Stimulated activated CD8-positive, alpha-beta memory T cell treated with anti-CD3 and anti-CD28 coated beads, Interleukin-4, amount 100 ng/mL, for 48 hours (primary cell): ENCODE data around the gene MRPL20.
"Not testable (repeated sequence)": the region's sequence is repeated elsewhere in the genome, so short reads cannot be mapped to it uniquely, and the experiment has no call there.

Experiments used
- DNase-seq: peaks from one replicate; pipeline ENCODE4 v3.0.0-alpha.2; 2020

The MRPL20 gene

DNA sequence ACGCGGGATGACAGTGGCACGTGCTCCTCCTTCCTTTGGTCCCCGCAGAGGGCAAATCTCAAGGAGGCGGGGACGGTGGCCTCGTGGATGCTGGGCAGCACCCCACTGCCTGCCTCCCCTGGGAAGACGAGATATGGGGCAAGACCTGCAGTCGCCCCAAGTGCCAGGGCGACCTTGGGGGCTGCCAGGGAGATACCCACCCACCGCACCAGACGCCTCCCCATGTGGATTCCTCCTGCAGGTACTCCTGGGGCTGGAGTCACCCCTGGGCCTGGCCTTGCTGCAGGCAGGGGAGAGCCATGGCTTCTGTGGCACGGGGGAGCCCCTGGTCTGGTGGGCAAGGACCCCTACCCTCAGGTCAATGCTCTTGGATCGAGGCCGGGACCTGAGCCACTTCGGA is 26.2 kb downstream of the MRPL20 start:
- DNase-seq: no peak

DNA sequence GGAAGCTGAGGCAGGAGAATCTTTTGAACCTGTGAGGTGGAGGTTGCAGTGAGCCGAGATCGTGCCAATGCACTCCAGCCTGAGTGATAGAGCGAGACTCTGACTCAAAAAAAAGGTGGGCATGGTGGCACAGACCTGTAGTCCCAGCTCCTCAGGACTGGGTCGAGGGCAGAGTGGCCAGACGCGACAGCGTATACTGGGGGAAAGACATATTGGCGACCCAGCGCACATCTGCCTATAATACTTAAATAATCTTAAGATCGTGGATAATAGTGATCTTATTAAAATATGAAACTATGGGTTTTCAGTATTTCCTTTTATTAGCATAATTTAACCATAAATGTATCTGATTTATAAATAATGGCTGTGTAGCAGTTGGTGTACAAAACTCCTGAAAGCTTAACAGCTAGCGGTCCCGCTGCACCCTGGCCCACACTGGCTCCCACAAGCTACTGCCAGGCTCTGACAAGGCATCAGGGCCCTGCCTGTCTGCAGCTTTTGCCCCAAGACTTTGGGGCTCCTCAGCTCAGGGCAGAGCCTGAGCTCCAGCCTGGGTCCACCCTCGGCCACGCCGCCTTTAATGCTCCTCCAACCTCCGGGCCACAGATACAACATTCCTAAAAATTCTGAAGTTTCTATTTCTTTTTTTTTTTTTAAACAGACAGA is 29.4 kb downstream of the MRPL20 start:
- no peak for DNase-seq

DNA sequence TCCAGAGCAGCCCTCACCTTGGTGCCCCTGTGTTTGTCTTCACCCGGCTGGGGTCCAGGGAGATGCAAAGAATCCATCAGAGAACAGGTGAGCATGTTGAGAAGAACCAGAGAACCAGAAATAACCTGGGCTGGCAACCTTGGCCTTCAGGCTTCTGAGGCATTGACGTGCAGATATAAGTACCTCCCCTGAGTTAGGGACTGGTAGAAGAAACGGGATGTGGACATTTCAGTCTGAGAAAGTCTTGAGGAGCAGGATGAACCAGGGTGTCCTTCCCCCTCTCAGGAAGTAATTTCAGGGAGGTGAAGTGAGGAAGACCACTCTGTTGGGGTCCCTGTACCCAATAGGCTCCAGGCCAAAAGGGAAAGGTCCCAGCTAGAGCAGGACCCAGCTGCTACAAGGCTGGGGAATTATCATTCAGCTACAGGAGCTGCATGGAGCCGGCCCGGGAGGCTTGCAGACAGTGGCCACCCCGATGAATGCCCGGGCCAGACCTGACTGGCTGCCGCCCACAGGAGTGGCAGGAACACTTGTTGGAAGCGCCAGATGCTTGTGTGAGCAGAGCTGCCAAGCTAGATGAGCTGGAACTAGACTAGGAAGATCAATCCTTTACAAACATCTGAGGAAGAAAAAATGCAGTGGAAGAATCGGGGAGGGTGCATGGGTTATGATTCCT is 30.4 kb downstream of the MRPL20 start:
- DNase-seq: no peak

DNA sequence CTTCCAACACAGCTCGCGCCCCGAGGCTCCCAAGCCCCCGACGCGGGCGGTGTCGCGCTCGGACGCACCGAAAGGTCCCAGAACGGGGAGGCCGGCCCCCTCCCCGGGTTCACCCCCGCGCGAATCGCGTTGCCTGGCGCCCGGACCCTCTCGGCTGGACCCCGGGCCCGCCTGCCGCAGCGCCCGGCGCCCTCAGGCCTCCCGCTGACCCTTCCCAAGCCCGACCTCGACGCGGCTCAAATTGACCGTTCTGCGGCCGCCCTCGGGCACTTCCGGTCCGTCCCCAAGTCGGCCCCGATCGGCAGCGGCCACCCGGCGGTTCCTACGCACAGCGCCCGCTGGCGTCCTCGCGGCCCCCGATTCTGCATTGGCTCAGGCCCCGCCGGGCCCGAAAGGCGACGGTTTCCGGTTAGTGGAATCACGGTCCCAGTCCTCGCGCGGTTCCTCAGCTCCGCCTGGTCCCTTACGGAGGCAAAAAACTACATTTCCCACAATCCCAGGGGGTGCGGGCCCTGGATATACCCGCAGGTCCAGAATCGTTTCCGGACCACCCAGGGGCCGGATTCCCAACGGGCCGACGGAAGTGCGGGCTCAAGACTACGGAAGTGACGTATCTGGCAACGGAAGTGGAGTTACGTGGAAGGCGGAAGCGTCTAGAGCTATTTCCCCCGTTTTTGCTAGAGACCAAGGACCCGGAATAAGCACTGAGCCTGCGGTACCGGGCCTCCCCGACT is 32.0 kb downstream of the MRPL20 start, which contains the start of gene AURKAIP1:
TSS of gene AURKAIP1 (minus strand) at position 279 of the 734 bp plus-strand sequence. CDS start 451 bp downstream, outside the sequence.
- peak; percentile 96 for DNase-seq

DNA sequence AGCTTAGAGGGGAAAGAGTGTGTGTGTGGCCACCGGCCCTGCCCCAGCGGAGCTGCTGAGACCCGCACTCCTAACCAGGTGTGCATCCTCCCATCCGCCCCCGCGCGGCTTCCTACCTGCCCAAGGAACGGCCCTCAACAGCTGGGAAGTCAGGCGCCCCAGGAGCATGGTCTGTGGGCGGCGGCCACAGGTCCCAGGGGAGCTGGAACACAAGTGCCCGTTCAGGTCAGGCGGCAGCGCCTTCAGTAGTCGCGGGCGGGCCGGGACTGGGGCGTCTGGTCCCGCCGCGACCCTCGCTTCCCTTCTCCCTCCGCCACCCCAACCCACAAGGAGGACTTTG is 32.5 kb downstream of the MRPL20 start:
- DNase-seq: no peak

DNA sequence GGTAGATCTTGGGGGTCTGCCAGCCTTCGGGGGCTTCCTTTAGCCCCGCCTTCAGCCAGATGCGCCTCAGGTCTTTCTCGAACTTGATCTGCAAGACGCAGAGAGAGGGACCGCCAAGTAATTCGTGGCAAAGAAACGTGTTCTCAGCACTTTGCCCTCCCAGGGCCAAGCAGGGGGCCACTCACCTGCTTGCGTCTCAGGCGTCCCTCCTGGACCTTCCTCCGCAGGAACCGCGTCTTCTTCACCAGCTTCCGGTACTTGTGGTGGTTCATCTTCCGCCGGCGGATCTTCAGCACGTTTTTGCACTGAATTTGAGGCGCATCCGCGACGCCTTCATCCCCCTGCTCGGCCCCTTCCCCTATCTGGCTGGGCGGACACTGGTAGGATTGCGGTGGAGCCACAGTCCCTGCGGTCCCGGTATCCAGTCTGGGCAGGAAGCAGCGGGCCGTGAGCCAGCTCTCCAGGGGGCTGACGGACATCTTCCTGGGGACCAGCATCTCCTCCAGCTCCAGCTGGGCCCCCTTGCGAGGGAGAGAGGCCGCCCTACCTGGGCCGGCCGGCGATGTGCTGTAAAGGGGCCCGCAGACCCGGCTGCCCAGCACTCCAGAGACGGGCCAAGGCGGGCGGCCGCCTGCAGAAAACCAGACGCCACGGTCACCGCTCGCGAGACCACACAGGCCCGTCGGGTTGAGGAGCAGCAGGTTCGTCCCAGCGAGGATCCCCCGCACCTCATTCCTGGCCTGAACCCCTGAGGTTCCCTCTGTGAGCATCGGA is 33.1 kb downstream of the MRPL20 start:
- no peak for DNase-seq

DNA sequence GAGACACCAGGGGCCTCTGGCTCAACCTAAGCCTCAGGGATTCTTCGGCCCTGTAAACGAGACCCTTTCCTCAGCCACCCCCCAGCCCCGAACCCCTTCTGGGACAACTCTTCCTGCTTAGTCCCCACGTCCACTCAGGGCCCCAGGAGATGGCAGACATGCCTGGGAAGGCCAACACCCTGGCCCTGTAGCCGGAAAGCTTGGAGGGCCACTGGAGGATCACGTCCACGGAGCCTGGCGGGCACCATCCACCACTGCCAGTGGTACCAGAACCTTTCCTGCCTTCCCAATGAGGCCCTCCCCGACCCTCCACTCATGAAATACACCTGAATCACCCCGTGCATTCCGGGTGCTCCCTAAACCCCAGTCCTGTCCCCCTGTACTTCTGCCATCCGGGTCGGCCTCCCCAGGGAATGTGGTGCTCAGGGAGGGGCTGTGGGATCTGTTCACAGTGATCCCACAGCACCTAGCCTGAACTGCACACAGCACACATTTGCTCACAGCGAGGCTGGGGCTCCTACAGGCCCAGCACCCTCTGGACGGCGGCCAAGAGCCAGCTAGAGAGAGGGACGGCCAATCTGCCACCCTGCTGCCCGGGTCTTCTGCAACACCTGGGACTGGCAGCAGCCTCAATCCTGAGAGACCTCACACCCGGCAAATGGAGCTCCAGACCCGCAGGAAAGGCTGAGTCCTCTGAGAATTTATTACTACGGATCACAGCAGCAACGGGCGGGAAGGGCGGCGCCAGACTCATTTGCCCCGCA is 33.9 kb downstream of the MRPL20 start:
- DNase-seq: no peak

DNA sequence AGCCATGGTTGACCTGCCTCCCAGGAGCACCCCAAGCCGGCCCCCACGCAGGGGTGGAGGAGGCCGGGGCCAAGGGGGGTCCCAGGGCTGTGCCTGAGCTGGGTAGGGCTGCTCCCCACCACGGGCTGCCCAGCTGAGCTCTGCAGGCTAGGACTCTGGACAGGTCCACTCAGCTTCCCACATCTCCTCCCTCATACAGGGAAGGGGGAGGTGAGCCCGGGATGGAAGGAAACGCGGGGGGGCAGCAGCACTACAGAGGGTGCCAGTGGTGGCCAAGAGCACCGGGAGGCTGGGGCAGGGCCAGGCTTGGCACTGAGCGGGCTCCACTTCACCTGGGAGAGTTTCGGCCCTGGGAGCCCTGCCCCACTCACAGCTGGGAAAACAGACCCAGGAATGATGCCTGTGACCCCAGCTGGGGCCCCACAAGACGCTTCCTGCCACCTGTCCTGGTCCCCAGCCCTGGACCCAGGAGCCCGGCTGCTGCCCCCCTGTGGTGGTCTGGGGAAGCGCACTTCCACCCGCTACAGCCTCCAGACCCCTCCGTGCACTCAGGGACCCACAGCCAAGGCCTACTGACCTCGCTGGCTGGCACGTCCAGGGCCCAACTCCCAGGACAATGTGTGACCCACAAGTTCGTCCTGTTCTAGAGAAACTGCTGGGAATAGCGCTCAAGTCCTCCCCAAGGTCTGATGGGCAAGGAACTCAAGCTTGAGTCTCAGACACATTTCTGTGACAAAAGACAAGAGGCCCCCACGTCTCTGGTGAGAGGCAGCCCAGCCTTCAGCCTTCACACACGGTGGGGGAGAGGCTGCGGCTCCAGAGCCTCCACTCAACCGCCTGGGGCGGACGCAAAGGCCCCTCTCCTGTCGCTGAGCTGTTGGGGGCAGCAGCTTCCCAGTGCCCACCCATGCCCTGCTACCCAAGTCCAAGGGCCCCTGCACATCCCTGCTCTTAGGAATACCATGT is 35.1 kb downstream of the MRPL20 start:
- DNase-seq: peak; percentile 93

DNA sequence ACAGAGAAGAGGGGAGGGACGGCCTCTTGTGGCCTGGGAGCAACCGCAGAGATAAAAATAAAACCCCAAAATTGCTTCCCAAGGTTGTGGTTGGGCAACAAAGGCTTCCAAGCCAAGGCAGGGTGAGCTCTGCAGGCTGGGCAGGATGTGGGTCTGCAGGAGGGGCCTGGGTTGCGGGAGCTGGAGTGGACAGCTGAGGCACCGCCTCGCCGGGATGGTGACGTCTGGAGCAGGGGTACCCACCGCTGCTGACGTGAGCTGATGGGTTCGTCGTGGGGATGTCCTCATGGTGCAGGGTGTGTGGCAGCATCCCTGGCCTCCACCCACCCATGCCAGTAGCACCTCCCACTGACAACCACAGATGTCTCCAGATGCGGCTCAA is 35.7 kb downstream of the MRPL20 start:
- peak; percentile 59 for DNase-seq

DNA sequence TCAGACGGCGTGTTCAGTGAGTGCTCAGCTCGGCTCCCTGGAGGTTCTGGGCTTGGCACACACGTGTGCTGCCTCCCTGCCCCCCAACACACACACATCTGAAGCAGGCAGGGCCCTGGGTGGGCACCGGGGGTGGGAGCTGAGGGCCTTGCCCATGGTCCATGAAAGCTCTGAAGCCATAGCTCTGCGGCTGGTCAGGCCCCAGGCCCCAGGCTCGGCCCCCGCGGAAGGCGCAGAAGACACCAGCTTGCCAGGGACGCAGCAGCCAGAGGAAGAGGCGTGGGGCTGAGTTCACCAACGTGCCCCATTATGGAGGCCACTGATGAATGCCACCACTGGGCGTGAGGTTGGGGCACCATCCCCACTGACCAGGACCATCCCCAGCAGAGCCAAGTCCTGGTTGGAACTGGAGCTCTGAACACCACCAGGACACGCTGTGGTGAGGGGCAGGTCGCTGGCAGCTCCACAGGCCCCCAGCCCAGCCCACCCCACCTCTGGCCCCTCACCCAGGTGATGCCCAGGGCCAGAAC is 36.3 kb downstream of the MRPL20 start:
- DNase-seq: no peak

DNA sequence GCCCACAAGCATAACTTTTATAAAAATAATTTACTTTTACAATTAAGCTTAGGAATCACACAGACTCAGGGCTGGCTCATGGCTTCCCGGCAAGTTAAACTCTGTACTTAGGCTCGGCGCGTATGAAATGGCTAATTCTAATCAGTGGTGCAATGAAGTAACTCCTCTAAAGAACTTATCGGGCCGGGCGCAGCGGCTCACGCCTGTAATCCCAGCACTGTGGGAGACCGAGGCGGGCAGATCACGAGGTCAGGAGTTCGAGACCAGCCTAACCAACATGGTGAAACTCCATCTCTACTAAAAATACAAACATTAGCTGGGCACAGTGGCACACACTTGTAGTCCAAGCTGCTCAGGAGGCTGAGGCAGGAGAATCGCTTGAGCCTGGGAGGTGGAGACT is 37.0 kb downstream of the MRPL20 start:
- DNase-seq: not testable (repeated sequence)

DNA sequence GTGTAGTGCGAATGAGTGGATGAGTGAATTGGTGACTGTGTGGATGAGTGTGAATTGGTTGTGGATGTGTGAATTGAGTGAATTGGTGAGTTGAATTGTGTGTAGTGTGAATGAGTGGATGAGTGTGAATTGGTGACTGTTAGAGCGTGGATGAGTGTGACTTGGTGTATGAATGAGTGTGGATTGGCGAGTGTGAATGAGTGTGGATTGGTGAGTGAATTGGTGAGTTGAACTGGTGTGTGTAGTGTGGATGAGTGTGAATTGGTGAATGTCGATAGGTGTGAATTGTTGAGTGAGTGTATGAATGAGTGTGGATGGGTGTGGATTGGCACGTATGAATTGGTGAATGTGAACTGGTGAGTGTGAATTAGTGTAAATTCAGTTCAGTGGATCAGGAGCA is 39.8 kb downstream of the MRPL20 start:
- DNase-seq: no peak

DNA sequence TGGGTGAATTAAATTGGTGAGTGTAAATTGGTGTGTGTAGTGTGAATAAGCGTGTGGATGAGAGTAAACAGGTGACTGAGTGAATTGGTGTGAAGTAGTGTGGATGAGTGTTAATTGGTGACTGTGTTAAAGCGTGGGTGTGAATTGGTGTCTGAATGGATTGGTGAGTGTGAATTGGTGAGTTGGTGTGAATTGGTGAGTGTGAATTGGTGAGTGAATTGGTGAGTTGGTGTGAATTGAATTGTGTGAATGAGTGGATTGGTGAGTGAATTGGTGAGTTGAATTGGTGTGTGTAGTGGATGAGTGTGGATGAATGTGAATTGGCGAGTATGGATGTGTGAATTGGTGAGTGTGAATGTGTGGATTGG is 40.4 kb downstream of the MRPL20 start:
- no peak for DNase-seq

DNA sequence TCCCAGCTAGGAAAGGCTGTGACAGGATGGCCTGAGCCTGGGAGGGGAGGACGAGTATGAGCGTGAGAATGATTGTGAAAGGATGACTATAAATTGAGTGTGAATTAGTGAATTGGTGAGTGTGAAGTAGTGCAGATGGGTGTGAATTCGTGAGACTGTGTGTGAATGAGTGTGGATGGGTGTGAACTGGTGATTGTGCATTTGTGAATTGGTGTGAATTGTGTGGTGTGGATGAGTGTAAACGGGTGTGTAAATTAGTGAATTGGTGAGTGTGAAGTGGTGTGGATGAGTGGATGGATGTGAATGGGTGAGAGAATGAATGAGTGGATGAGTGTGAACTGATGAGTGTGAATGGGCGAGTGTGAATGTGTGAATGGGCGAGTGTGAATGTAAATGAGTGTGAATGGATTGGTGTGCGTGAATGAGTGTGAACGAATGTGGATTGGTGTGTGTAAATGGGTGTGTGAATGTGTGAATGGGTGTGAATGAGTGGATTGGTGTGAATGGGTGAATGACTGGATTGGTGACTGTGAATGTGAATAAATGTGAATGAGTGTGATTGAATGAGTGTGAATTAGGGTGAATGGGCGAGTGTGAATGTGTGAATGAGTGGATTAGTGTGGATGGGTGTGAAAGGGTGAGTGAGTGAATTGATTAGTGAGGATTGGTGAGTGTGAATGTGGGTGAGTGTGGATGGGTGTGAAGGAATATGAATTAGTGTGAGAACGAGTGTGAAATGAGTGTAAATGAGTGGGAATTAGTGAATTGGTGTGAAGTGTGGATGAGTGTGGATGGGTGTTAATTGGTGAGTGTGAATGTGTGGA is 41.0 kb downstream of the MRPL20 start:
- no peak for DNase-seq

DNA sequence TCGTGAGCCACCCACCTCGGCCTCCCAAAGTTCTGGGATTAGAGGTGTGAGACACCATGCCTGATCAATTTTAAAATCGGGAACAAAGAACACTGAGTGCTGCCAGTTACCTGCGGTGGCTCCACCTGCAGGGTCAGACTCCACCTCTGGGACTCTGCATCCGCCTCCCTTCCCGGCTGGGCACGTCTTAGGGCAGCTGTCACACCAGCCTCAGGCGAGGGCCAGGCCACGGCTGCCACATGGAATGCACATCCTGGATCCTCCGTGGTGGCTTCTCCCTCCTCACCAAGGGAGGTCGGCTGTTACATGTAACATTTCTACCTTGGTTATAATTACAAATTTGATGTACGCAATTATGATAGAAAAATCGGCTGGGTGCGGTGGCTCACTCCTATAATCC is 42.8 kb downstream of the MRPL20 start:
- DNase-seq: no peak

DNA sequence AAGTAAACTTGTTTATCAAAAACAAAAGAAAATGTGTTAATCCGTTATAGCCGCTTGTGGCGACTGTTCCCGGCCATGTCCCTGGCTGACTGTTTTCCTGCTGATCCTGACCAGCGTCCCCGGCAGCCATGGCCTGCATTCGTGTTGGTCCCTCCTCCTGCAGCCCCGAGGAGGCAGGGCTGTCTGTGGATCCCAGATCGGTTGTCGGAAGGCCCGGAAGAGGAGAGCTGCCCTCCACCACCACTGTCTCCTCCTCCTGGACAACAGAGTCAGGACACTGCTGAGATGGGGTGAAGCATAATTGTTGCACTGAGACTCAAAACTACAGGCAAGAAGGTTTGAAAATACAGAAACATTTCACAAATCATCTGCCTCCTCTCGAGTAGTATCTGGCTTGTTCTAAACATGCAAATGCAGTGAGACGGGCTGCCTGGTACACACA is 45.1 kb downstream of the MRPL20 start:
- DNase-seq: no peak

DNA sequence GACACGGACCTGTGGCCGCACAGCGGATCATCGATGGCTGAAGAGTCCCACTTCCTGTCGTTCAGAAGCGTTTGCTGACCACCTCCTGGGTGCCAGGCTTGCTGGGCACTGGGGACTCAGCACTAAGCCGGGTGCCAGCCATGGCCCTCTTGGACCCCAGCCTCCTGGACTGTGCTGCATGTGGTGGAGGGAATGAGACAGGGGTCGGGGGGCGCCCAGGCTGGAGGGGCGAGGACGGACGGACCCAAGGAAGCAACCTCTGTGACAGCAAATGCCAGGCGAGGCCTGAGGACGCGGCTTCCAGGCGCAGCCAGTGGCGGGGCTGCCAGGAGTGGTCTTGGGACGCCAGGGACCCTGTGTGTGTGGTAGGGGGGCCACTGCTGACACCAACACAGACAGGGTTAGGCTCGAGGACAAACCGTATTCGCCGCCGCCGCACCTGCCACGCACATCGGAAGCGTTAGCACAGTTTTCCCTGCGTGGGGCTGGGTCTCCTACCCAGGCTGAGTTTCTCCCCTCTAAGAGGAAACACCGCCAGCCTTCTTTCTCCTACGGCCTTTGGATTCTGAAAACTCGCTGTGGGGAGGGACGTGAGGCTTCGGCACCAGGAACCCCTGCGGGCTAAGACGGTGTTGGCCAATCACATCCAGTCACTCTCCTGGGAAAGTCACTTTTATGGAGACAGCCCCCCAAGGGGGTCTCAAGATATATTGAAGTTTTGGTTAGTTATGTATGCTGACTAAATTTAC is 45.7 kb downstream of the MRPL20 start:
- no peak for DNase-seq

DNA sequence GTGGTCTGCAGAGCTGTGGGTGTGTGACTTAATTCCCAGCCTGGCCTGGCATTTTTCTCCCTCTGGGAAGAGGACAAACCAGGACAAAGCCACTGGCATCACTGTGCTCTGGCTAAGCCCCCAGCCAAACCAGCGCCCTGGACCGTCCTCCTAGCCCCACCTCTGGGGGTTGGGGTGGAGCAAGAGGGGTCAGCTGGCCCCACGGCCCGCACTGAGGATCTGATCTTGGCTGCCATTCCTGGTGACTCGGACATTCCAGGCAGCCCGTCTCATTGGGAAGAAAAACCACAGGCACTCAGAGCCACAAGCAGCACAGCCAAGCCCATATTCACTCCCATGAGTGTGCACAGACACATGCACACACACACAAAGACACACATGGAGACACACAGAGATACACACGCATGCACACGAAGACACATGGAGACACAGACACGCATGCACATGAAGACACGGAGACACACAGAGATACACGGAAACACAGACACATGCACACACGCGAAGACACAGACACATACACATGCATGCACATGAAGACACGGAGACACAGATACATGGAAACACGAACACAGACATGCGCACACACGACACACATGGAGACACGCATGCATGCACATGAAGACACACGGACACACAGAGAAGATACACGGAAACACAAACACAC is 46.5 kb downstream of the MRPL20 start:
- DNase-seq: no peak
